HepG2 (cell line): ENCODE results near the gene EIF5A. TPM values are rescaled to one million over a fixed set of nuclear protein-coding genes. Genes with fewer than 3 reads are reported as not detected.

Experiments used
- ATAC-seq: fragments of 200-7000 bp; cut with Tn5 transposase; 3 replicates; pipeline ENCODE4 v1.9.1; 2020; ENCODE audit warnings: mild to moderate bottlenecking, moderate library complexity
- BruUV-seq: library from RNA; stranded (reverse); fragments of 400-500 nt; replicated peaks from 2 replicates; lab custom pipeline; 2021; lab: Mats Ljungman, UMichigan
- CTCF ChIA-PET: fragments of 300-600 bp; formaldehyde crosslinking; extraction: SDS; loops from one replicate; lab custom pipeline; 2021; ENCODE audit warnings: low total read pairs, inconsistent platforms, low intra/inter-chr PET ratio; lab: Yijun Ruan, JAX
- POLR2A ChIA-PET: fragments of 350-600 bp; sonication (Branson Sonifier 250); formaldehyde crosslinking; loops from one replicate; lab custom pipeline; 2020; ENCODE audit warnings: antibody characterized with exemption, inconsistent platforms; lab: Yijun Ruan, JAX
- DNase-seq: peaks from one replicate; pipeline ENCODE4 v3.0.0-alpha.2; 2015; ENCODE audit warnings: low spot score
- FAIRE-seq: peaks from 3 replicates; lab custom pipeline; 2011; peaks lifted over from hg19 to GRCh38; lab: Jason Lieb, UNC
- H2AFZ ChIP-seq: one replicate; pipeline ENCODE4 v1.6.1; 2011; ENCODE audit warnings: low read length, inconsistent platforms
- H3K27ac ChIP-seq: fragments of 300-600 bp; 3 replicates; pipeline ENCODE4 v1.8.0; 2011; ENCODE audit warnings: mixed run types, mild to moderate bottlenecking, mixed read lengths, low read length, inconsistent platforms; ENCODE audit not compliant: insufficient read depth; ENCODE audit errors: extremely low read length
- H3K27me3 ChIP-seq, 2 experiments: fragments of 200-600 bp in 1 of 2; 2 replicates in 1 of 2; 3 replicates in 1 of 2; pipeline versions ENCODE4 v1.6.0 to v1.8.0; 2011; ENCODE audit warnings: low read length in 2 of 2, mild to moderate bottlenecking in 2 of 2, moderate library complexity in 2 of 2, inconsistent platforms in 1 of 2; ENCODE audit not compliant: insufficient read depth in 2 of 2, control insufficient read depth in 1 of 2
- H3K36me3 ChIP-seq, 2 experiments: fragments of 200-600 bp in 1 of 2; replicated peaks in 1 of 2; 2 replicates in 1 of 2; 3 replicates in 1 of 2; pipeline versions ENCODE4 v1.5.1 to v1.8.0; 2011; ENCODE audit warnings: low read length in 2 of 2, inconsistent platforms in 1 of 2; ENCODE audit not compliant: insufficient read depth in 2 of 2, control insufficient read depth in 1 of 2
- H3K4me1 ChIP-seq: 2 replicates; pipeline ENCODE4 v1.5.1; 2012; ENCODE audit warnings: low read length, inconsistent platforms; ENCODE audit not compliant: insufficient read depth
- H3K4me2 ChIP-seq: 2 replicates; pipeline ENCODE4 v1.6.0; 2011; ENCODE audit warnings: low read depth, low read length, inconsistent platforms
- H3K4me3 ChIP-seq, 3 experiments: fragments of 200-600 bp in 1 of 3; sonication (generic), shearing (Covaris generic) in 1 of 3; replicated peaks in 1 of 3; 2 replicates each; pipeline ENCODE4 v1.5.1; 2011 to 2016; ENCODE audit warnings: low read length in 3 of 3, inconsistent platforms in 2 of 3, low read depth in 2 of 3, mild to moderate bottlenecking in 2 of 3, control low read depth in 1 of 3, mixed read lengths in 1 of 3; ENCODE audit not compliant: insufficient read depth in 1 of 3
- H3K79me2 ChIP-seq: one replicate; pipeline ENCODE4 v1.6.1; 2011; ENCODE audit warnings: low read length, inconsistent platforms; ENCODE audit not compliant: insufficient read depth
- H3K9ac ChIP-seq: 2 replicates; pipeline ENCODE4 v1.6.0; 2011; ENCODE audit warnings: mild to moderate bottlenecking, low read depth, low read length, inconsistent platforms; ENCODE audit not compliant: insufficient read depth
- H3K9me3 ChIP-seq: 2 replicates; pipeline ENCODE4 v1.5.1; 2012; ENCODE audit warnings: mild to moderate bottlenecking, low read length
- H4K20me1 ChIP-seq: 2 replicates; pipeline ENCODE4 v1.6.0; 2011; ENCODE audit warnings: inconsistent platforms, mild to moderate bottlenecking, low read length, moderate library complexity; ENCODE audit not compliant: insufficient read depth
- CREB3 ChIP-seq: sonication (generic); formaldehyde crosslinking; IDR thresholded peaks from 2 replicates; pipeline ENCODE4 v1.5.0; 2020; ENCODE audit warnings: missing genetic modification reagents
- GPN1 ChIP-seq: sonication (generic); formaldehyde crosslinking; IDR thresholded peaks from 2 replicates; pipeline ENCODE4 v1.5.1; 2020; ENCODE audit warnings: missing genetic modification reagents, borderline replicate concordance
- HNF1B ChIP-seq: sonication (generic); formaldehyde crosslinking; IDR thresholded peaks from 2 replicates; pipeline ENCODE4 v1.5.1; 2020; ENCODE audit warnings: mild to moderate bottlenecking, moderate library complexity, missing genetic modification reagents
- JUND ChIP-seq: sonication (generic); formaldehyde crosslinking; IDR thresholded peaks from 2 replicates; pipeline ENCODE4 v1.8.0; 2022; ENCODE audit warnings: mild to moderate bottlenecking, missing genetic modification reagents
- KAT7 ChIP-seq: IDR thresholded peaks from 2 replicates; pipeline ENCODE4 v1.6.1; 2018; ENCODE audit warnings: borderline replicate concordance, missing compliant biosample characterization
- NFIC ChIP-seq: IDR thresholded peaks from 2 replicates; pipeline ENCODE4 v1.6.1; 2012; ENCODE audit warnings: mild to moderate bottlenecking, low read length, inconsistent platforms
- PAF1 ChIP-seq: IDR thresholded peaks from 2 replicates; pipeline ENCODE4 v1.6.1; 2016; ENCODE audit warnings: missing genetic modification reagents, missing compliant biosample characterization
- POLR2A ChIP-seq, 2 experiments: IDR thresholded peaks; 2 replicates each; pipeline ENCODE4 v1.6.1; 2011; ENCODE audit warnings: low read depth in 2 of 2, low read length in 2 of 2, mild to moderate bottlenecking in 1 of 2, moderate library complexity in 1 of 2; ENCODE audit not compliant: insufficient read depth in 1 of 2
- POLR2AphosphoS2 ChIP-seq: IDR thresholded peaks from 2 replicates; pipeline ENCODE4 v1.6.1; 2011; ENCODE audit warnings: low read depth, low read length, improper control_type of control experiment
- POLR2AphosphoS5 ChIP-seq: IDR thresholded peaks from 2 replicates; pipeline ENCODE4 v1.6.1; 2012; ENCODE audit warnings: low read depth, low read length
- POLR2G ChIP-seq: fragments of 200-400 bp; formaldehyde crosslinking; IDR thresholded peaks from 2 replicates; pipeline ENCODE4 v1.6.1; 2018; ENCODE audit warnings: mild to moderate bottlenecking, low read depth, low read length, moderate library complexity
- RAD21 ChIP-seq: fragments of 450-650 bp; formaldehyde crosslinking; IDR thresholded peaks from 2 replicates; pipeline ENCODE4 v1.5.0; 2020; ENCODE audit warnings: mild to moderate bottlenecking
- RBM22 ChIP-seq: fragments of 200-400 bp; formaldehyde crosslinking; optimal IDR thresholded peaks from 2 replicates; pipeline ENCODE3; 2017; ENCODE audit warnings: mild to moderate bottlenecking, low read length, moderate library complexity
- SSRP1 ChIP-seq: IDR thresholded peaks from 2 replicates; pipeline ENCODE4 v1.6.1; 2016; ENCODE audit warnings: control low read depth
- TCF7 ChIP-seq: sonication (generic); IDR thresholded peaks from 2 replicates; pipeline ENCODE4 v1.6.1; 2016; ENCODE audit warnings: antibody characterized with exemption, low read depth
- ZC3H4 ChIP-seq: sonication (generic); formaldehyde crosslinking; IDR thresholded peaks from 2 replicates; pipeline ENCODE4 v1.4.0; 2020; ENCODE audit warnings: missing genetic modification reagents, borderline replicate concordance
- ZMYM4 ChIP-seq: sonication (generic); formaldehyde crosslinking; IDR thresholded peaks from 2 replicates; pipeline ENCODE4 v1.8.1; 2023; ENCODE audit warnings: mild to moderate bottlenecking, missing genetic modification reagents
- ZNF615 ChIP-seq: sonication (generic); formaldehyde crosslinking; IDR thresholded peaks from 2 replicates; pipeline ENCODE4 v1.5.0; 2020; ENCODE audit warnings: mild to moderate bottlenecking, missing genetic modification reagents, borderline replicate concordance
- ZNF703 ChIP-seq: sonication (generic); formaldehyde crosslinking; IDR thresholded peaks from 2 replicates; pipeline ENCODE4 v1.5.1; 2020; ENCODE audit warnings: missing genetic modification reagents, mild to moderate bottlenecking, moderate library complexity, borderline replicate concordance
- WGBS: methylation state at CpG from one replicate; pipeline ENCODE4 v1.1.6; 2017; ENCODE audit warnings: low lambda C conversion rate; 5-methylcytosine and 5-hydroxymethylcytosine counted together
- in situ Hi-C: cut with HindIII; loops from 2 replicates; pipeline ENCODE4 v1.10.0; 2017; ENCODE audit warnings: low pct_unique_long_range_greater_than_20kb; ENCODE audit not compliant: extremely low pct_ligation_motif_present
- intact Hi-C: fragments of 100-400 bp; cut with micrococcal nuclease; formaldehyde crosslinking; loops from one replicate; pipeline ENCODE4 v1.10.0; 2022; ENCODE audit not compliant: unreplicated experiment
- polyA plus RNA-seq, 8 experiments: library from polyadenylated mRNA; depleted of rRNA in 3 of 8; stranded (reverse) in 7 of 8; unstranded in 1 of 8; fragments of >200 nt; fragmentation: Illumina TruSeq in 4 of 8; extraction: Trizol in 4 of 8; gene quantifications; 2 replicates each; pipeline versions ENCODE4 v1.2.1 to v1.2.3, GENCODE V29; 2011 to 2016; ENCODE audit warnings: low read depth in 4 of 8, missing spikeins in 1 of 8, mixed read lengths in 1 of 8; ENCODE audit not compliant: insufficient read depth in 1 of 8
- total RNA-seq, 5 experiments: library from RNA; depleted of rRNA; stranded (reverse); fragments of >200 nt; fragmentation: Illumina TruSeq; extraction: Trizol; gene quantifications; 2 replicates each; pipeline ENCODE4 v1.2.3, GENCODE V29; 2016; ENCODE audit warnings: low read depth in 1 of 5
- TF ChIP-seq, protein P1 (sequence below): sonication (generic); formaldehyde crosslinking; IDR thresholded peaks from 2 replicates; pipeline ENCODE4 v1.4.0; 2020; ENCODE audit warnings: missing genetic modification reagents

EIF5A gene
- total and polyA plus RNA-seq, 2 of the 13 experiments (the other 11 are each of a cell fraction or from before 2014, with no cell fraction given), result 319 to 337 TPM

GRCh38 chr17:7313088-7313889, 5.9 kb downstream of the EIF5A start:
- Histone ChIP-seq H4K20me1 (peaks cover 51% of the 10 kb centered on the region), H3K4me3 (peak overlapping the region in 1 of 3 experiments; percentile 82; a peak in 1 of 6 replicates), H3K36me3 (peaks cover 24 to 54% of the 10 kb centered on the region in 2 experiments), H3K9me3 (no peaks in the 10 kb centered on the region), H2AFZ (no peak overlapping the region), H3K27me3 (no peaks in the 10 kb centered on the region), H3K27ac (no peak overlapping the region), H3K4me2 (peak overlapping the region; percentile 69), H3K9ac (no peak overlapping the region; the same call in 1 of the 2 replicates), H3K4me1 (peaks cover 55% of the 10 kb centered on the region), H3K79me2 (peaks cover 44% of the 10 kb centered on the region)
- intact Hi-C loops (no loop called here), in situ Hi-C loops (no loop called here)
- 91% methylated on average over 4 of the region's 7 CpGs for WGBS
- DNase-seq, result peak; percentile 45
- peak; percentile 63 for FAIRE-seq
- POLR2A ChIA-PET, result interaction anchor here (0.5 to 5.8 kb wide), 16 partner anchors 16 to 273 kb away, joined by 3 to 47 read pairs (median 3); partner anchors contain the start of genes ACADVL, ACAP1, DLG4 and GABARAP
- ATAC-seq, result peak; percentile 64
- no TSS peak for BruUV-seq
- CTCF ChIA-PET, result no interaction called here
- no peak for TF ChIP-seq ZNF615 (CRISPR knock-in tag)
- no peak for TF ChIP-seq ZMYM4 (CRISPR knock-in tag)
- TF ChIP-seq POLR2AphosphoS2, result peak; percentile 80
- TF ChIP-seq SSRP1 (CRISPR knock-in tag), result peak; percentile 15; the same call in 1 of the 2 replicates
- TF ChIP-seq ZC3H4 (CRISPR knock-in tag), result peak; percentile 65; the same call in 1 of the 2 replicates
- TF ChIP-seq TCF7, result no peak
- TF ChIP-seq POLR2A (IDR thresholded peaks at IDR 0.05; ENCODE audit: insufficient read depth in 1 of 2, low read depth in 2 of 2, low read length in 2 of 2), result peak; percentile 51 to 70; a peak in 3 of 4 replicates
- TF ChIP-seq JUND, result peak; percentile 23; the same call in 1 of the 2 replicates
- TF ChIP-seq POLR2AphosphoS5, result peak; percentile 61
- TF ChIP-seq ZNF703 (CRISPR knock-in tag), result no peak
- TF ChIP-seq KAT7 (CRISPR knock-in tag), result no peak
- TF ChIP-seq CREB3 (CRISPR knock-in tag), result no peak
- peak; percentile 29; the same call in 1 of the 2 replicates for TF ChIP-seq RAD21 (CRISPR knock-in tag)
- TF ChIP-seq GPN1, result no peak
- TF ChIP-seq NFIC, result 0 out of 2 replicates have a peak, but pooled peaks have one; percentile 23
- peak; percentile 80 for TF ChIP-seq RBM22
- TF ChIP-seq, protein P1, sequence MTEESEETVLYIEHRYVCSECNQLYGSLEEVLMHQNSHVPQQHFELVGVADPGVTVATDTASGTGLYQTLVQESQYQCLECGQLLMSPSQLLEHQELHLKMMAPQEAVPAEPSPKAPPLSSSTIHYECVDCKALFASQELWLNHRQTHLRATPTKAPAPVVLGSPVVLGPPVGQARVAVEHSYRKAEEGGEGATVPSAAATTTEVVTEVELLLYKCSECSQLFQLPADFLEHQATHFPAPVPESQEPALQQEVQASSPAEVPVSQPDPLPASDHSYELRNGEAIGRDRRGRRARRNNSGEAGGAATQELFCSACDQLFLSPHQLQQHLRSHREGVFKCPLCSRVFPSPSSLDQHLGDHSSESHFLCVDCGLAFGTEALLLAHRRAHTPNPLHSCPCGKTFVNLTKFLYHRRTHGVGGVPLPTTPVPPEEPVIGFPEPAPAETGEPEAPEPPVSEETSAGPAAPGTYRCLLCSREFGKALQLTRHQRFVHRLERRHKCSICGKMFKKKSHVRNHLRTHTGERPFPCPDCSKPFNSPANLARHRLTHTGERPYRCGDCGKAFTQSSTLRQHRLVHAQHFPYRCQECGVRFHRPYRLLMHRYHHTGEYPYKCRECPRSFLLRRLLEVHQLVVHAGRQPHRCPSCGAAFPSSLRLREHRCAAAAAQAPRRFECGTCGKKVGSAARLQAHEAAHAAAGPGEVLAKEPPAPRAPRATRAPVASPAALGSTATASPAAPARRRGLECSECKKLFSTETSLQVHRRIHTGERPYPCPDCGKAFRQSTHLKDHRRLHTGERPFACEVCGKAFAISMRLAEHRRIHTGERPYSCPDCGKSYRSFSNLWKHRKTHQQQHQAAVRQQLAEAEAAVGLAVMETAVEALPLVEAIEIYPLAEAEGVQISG (CRISPR knock-in tag), result no peak
- 0 out of 2 replicates have a peak, but pooled peaks have one; percentile 62 for TF ChIP-seq PAF1 (CRISPR knock-in tag)
- TF ChIP-seq HNF1B (CRISPR knock-in tag), result no peak
- TF ChIP-seq POLR2G, result peak; percentile 38
